HG03095 (cell line): ENCODE data around the gene ABL1.

Experiments used
- ATAC-seq: cut with Tn5 transposase; IDR thresholded peaks from one replicate; pipeline ENCODE4 v1.9.1; 2021; ENCODE audit warnings: moderate library complexity; ENCODE audit not compliant: unreplicated experiment

Gene ABL1

GRCh38 chr9:130870491-130871381 lies 35.7 kb downstream of the ABL1 start:
- peak; percentile 84 for ATAC-seq

GRCh38 chr9:130871395-130872062 lies 36.5 kb downstream of the ABL1 start:
- no peak for ATAC-seq

GRCh38 chr9:130872093-130872492 lies 37.0 kb downstream of the ABL1 start:
- no peak for ATAC-seq

GRCh38 chr9:130872508-130872907 lies 37.5 kb downstream of the ABL1 start:
- ATAC-seq: no peak

GRCh38 chr9:130872912-130873503 lies 38.0 kb downstream of the ABL1 start:
- ATAC-seq: no peak

GRCh38 chr9:130873966-130874365 lies 38.9 kb downstream of the ABL1 start:
- ATAC-seq: no peak

GRCh38 chr9:130874783-130875182 lies 39.7 kb downstream of the ABL1 start:
- no peak for ATAC-seq

- no peak for ATAC-seq
These were observed 42.2 kb downstream of the ABL1 start for GRCh38 chr9:130877300-130877699.

- ATAC-seq: no peak
These were observed 43.2 kb downstream of the ABL1 start for GRCh38 chr9:130878295-130878694.

GRCh38 chr9:130879863-130880411 lies 44.9 kb downstream of the ABL1 start:
- no peak for ATAC-seq

- no peak for ATAC-seq
These were observed 45.7 kb downstream of the ABL1 start for GRCh38 chr9:130880599-130881220.

GRCh38 chr9:130881516-130881915 lies 46.5 kb downstream of the ABL1 start:
- ATAC-seq: no peak

GRCh38 chr9:130882696-130883225 lies 47.7 kb downstream of the ABL1 start:
- ATAC-seq: no peak

- no peak for ATAC-seq
These were observed 48.4 kb downstream of the ABL1 start for GRCh38 chr9:130883479-130883878.

- ATAC-seq: no peak
These were observed 49.1 kb downstream of the ABL1 start for GRCh38 chr9:130884111-130884531.

GRCh38 chr9:130884542-130885483 lies 49.8 kb downstream of the ABL1 start:
- no peak for ATAC-seq

- ATAC-seq: no peak
These were observed 50.7 kb downstream of the ABL1 start for GRCh38 chr9:130885484-130886375.

GRCh38 chr9:130886981-130887380 lies 51.9 kb downstream of the ABL1 start:
- no peak for ATAC-seq
